PFSK-1 (cell line): ENCODE results near the gene PSAP.

Source experiments
- POLR2AphosphoS5 ChIP-seq: IDR thresholded peaks from 2 replicates; pipeline ENCODE4 v1.6.1; 2012; ENCODE audit warnings: low read depth, mild to moderate bottlenecking, control low read depth, low read length, moderate library complexity
- TF ChIP-seq, protein P1 (sequence below), 2 experiments: IDR thresholded peaks; 2 replicates each; pipeline versions ENCODE4 v1.6.1 to v1.8.0; 2011 to 2012; ENCODE audit warnings: low read depth in 2 of 2, low read length in 2 of 2, control low read depth in 1 of 2, inconsistent platforms in 1 of 2, mild to moderate bottlenecking in 1 of 2, moderate library complexity in 1 of 2; ENCODE audit not compliant: insufficient read depth in 1 of 2

DNA sequence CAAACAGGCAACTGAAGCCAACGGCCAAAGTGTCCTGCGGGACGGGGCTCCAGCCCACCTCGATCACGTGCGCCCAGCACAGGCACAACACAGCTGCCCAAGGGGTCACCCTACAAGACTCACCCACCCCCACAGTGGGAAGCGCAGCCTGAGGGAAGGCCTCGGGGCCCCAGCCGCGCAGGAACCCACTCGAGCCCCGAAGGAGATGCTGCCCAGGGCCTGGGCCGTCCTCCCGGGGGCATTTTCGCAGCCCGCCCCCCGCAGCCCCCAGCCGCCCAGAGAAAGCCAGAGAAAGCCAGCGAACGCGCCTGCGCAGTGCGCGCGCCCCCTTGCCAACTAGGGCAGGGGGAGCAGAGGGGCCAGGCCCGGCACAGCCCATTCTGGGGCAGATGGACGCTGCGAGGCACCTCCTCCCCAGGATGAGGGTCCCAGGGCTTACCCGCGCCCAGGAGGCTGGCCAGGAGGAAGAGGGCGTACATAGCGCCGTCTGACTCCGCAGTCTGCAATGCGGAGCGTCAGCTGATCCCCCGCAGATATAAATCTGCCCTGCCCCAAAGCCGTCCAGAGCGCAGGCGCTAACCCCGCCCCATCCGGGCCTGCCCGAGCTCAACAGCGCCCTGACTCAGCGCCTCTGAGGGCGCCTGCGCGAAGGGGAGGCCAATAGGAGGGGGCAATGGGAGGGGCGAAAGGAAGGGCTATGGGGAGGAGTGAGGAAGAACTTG is at the start of gene PSAP:
- TF ChIP-seq POLR2AphosphoS5, result peak; percentile 96
- TF ChIP-seq, protein P1, sequence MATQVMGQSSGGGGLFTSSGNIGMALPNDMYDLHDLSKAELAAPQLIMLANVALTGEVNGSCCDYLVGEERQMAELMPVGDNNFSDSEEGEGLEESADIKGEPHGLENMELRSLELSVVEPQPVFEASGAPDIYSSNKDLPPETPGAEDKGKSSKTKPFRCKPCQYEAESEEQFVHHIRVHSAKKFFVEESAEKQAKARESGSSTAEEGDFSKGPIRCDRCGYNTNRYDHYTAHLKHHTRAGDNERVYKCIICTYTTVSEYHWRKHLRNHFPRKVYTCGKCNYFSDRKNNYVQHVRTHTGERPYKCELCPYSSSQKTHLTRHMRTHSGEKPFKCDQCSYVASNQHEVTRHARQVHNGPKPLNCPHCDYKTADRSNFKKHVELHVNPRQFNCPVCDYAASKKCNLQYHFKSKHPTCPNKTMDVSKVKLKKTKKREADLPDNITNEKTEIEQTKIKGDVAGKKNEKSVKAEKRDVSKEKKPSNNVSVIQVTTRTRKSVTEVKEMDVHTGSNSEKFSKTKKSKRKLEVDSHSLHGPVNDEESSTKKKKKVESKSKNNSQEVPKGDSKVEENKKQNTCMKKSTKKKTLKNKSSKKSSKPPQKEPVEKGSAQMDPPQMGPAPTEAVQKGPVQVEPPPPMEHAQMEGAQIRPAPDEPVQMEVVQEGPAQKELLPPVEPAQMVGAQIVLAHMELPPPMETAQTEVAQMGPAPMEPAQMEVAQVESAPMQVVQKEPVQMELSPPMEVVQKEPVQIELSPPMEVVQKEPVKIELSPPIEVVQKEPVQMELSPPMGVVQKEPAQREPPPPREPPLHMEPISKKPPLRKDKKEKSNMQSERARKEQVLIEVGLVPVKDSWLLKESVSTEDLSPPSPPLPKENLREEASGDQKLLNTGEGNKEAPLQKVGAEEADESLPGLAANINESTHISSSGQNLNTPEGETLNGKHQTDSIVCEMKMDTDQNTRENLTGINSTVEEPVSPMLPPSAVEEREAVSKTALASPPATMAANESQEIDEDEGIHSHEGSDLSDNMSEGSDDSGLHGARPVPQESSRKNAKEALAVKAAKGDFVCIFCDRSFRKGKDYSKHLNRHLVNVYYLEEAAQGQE (IDR thresholded peaks at IDR 0.05; ENCODE audit: insufficient read depth in 1 of 2, low read depth in 2 of 2, low read length in 2 of 2), result no peak
